GM18499 (cell line): ENCODE data around the gene USP40.
"Not testable (repeated sequence)": the region's sequence is repeated elsewhere in the genome, so short reads cannot be mapped to it uniquely, and the experiment has no call there.

Experiments used
- ATAC-seq: cut with Tn5 transposase; IDR thresholded peaks from one replicate; pipeline ENCODE4 v1.9.1; 2021; ENCODE audit warnings: moderate number of reproducible peaks; ENCODE audit not compliant: insufficient read depth, unreplicated experiment

The USP40 gene, protein sequence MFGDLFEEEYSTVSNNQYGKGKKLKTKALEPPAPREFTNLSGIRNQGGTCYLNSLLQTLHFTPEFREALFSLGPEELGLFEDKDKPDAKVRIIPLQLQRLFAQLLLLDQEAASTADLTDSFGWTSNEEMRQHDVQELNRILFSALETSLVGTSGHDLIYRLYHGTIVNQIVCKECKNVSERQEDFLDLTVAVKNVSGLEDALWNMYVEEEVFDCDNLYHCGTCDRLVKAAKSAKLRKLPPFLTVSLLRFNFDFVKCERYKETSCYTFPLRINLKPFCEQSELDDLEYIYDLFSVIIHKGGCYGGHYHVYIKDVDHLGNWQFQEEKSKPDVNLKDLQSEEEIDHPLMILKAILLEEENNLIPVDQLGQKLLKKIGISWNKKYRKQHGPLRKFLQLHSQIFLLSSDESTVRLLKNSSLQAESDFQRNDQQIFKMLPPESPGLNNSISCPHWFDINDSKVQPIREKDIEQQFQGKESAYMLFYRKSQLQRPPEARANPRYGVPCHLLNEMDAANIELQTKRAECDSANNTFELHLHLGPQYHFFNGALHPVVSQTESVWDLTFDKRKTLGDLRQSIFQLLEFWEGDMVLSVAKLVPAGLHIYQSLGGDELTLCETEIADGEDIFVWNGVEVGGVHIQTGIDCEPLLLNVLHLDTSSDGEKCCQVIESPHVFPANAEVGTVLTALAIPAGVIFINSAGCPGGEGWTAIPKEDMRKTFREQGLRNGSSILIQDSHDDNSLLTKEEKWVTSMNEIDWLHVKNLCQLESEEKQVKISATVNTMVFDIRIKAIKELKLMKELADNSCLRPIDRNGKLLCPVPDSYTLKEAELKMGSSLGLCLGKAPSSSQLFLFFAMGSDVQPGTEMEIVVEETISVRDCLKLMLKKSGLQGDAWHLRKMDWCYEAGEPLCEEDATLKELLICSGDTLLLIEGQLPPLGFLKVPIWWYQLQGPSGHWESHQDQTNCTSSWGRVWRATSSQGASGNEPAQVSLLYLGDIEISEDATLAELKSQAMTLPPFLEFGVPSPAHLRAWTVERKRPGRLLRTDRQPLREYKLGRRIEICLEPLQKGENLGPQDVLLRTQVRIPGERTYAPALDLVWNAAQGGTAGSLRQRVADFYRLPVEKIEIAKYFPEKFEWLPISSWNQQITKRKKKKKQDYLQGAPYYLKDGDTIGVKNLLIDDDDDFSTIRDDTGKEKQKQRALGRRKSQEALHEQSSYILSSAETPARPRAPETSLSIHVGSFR

DNA sequence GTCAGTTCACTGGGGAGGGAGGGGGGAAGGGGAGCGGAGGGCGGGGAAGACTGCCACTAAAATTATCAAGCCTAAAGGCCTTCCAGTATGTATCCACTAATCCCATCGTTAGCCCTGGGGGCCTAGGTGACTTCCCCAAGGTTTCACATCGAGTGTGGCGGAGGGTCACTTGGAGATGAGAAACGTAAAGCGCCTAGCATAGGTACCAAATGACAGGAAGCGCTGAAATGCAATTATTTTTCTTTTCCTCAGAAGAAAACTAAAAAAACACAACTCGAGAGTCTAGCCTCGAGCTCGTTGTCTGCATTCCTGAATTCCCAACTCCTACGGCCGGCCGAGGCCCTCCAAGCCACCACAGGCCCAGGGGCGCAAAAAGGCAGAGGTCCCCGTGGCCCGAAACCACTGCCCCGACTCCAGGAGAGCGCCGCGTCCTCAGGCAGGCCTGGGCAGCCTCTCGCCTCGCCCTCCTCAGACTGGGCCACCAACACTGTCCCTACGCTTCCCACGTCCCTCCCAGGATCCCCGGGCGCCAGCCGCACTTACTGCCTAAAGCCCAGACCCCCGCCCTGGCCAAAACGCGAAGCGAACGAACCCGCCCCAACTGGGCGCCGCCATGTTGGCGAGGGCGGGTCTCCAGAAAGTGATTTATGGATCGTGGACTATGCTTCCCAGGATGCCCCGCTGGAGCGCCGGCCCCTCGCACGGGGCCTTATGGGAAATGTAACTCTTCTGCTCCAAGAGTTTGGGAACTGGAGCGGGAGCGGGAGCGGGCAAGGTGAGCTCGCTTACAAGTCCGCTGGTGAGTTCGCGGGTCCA, at the start of gene USP40:
USP40 (minus strand) TSS at position 642 of the 816 bp plus-strand sequence. CDS start 1,228 bp downstream, outside the sequence.
- no peak for ATAC-seq

DNA sequence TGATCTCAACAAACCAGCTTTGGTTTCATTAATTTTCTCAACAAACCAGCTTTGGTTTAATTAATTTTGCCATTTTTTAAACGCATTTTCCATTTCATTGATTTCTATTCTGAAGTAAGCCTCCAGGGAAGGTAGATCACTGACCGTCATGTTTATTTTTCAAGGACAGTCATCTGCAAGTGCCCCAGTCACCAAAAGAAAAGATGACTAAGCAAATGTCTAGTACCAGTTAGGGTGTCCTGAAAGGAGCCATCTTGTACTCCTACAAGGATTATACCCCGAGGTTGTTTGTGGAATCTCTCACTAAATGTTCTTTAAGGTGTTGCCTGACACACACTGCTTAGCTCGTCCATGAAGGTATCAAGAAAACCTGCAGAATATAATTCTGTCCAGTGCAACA, 44.7 kb upstream of the USP40 start:
- no peak for ATAC-seq

DNA sequence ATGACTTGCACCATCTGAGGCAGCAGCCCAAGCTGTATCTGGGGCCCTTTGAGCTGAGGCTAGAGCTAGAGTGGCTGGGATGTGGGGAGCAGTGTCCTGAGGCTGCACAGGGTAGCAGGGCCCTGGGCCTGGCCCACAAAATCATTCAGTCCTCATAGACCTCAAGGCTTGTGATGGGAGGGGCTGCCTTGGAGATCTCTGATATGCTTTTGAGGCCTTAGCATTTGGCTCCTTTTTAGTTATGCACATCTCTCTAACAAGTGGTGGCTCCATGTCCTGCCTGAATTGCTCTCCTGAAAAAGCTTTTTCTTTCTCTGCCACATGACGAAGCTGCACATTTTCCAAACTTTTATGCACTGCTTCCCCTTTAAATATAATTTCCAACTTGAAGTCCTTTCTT, 39.1 kb upstream of the USP40 start:
- no peak for ATAC-seq

DNA sequence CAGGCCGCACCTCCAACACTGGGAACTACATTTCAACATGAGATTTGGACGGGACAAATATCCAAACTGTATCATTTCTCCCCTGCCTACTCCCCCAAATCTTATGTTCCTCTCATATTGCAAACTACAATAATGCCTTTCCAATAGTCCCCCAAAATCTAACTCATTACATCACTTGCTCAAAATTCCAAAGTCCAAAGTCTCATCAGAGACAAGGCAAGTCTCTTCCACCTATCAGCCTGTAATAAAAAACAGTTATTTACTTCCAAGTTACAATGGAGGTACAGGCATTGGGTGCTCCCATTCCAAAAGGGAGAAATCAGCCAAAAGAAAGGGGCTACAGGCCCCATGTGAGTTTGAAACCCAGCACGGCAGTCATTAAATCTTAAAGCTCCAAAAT, 38.2 kb upstream of the USP40 start:
- ATAC-seq = no peak

DNA sequence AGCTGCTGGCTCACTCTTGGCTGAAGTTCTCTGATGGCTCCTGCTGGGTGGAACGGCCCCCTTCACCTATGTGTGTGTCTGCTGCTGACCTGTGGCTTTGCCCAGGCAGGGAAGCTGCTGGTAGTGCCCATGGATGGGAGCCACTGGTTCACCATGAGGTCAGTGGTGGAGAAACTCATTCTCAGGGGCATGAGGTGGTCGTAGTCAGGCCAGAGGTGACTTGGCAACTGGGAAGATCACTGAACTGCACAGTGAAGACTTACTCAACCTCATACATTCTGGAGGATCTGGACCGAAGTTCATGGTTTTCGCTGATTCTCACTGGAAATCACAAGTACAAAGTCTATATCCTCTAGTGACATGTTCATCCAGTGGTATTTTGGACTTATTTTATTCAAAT, 36.9 kb upstream of the USP40 start:
- ATAC-seq = no peak

DNA sequence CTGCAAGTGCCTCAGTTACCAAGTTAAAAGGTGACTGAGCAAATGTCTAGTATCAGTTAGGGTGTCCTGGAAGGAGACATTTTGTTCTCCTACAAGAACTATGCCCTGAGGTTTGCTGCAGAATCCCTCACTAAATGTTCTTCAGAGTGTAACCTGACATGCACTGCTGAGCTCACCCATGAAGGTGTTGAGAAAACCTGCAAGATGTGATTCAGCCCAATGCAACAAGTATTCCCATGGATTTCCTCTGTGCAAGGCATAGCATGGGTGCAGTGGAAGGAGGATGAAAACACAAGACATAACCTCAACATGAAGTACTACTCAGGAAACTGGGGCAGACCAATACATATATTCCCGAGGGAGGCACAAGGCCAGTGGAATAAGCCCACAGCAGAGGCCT, 35.5 kb upstream of the USP40 start:
- ATAC-seq = no peak

DNA sequence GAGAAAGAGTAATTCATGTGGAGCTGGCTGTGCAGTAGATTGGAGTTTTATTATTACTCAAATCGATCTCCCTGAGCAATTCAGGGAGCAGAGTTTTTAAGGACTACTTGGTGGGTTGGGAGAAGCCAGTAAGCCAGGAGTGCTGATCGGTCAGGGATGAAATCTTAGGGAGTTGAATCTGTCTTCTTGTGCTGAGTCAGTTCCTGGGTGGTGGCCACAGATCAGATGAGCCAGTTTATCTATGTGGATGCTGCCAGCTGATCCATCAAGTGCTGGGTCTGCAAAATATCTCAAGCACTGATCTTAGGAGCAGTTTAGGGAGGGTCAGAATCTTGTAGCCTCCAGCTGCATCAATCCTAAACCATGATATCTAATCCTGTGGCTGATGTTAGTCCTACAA, 33.8 kb upstream of the USP40 start:
- no peak for ATAC-seq

DNA sequence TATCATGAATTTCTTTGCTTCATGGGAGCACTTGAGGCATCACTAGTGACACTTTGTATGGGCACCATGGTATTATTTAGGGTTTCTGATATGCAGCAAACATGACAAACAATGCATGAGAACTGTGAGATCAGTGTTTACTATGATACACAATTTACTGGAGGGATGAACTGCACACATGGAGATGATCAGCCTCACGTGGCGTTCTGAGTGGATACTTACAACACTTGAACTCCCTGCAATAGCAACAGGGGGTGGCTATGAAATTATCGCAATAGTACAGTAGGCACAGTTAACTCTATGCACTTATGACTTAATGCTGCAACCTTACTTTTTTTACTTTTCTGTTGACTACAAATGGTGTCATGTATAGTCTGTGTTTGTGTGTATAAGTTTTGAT, 32.4 kb upstream of the USP40 start:
- ATAC-seq = no peak

DNA sequence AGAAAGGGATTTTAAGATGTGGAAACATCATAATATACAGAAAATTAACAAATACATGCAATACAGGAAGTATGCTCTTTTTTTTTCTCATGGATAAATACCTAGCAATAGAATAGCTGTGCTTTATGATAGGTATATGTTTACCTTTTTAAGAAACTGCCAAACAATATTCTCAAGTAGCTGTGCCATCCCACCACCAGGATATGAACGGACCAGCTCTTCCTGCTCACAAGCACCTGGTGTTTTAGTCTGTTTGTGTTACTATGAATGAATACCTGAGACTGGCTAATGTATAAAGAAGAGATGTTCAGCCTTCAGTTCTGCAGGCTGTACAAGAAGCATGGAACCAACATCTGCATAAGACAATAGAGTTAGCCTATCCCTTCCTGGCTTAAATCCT, 30.9 kb upstream of the USP40 start:
- ATAC-seq = no peak

DNA sequence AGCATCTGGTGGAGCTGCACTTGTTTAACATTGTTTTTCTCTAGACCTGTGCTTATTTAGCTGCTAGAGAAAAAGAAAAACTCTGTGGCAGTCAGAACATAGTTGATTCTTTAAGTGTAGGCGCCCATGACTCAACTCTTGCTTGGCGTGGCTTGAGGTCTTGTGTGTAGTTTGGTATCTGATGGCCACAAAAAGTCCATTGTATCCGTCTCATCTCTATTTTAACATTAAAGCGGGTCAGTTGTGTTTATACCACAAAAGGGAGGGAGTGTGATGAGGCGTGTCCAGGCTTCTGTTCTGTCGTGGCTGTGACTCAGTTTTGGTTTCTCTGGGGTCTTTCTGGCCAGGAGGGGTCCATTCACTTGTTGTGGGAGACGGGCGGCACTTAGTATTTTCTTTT, 26.6 kb upstream of the USP40 start:
- ATAC-seq = no peak

DNA sequence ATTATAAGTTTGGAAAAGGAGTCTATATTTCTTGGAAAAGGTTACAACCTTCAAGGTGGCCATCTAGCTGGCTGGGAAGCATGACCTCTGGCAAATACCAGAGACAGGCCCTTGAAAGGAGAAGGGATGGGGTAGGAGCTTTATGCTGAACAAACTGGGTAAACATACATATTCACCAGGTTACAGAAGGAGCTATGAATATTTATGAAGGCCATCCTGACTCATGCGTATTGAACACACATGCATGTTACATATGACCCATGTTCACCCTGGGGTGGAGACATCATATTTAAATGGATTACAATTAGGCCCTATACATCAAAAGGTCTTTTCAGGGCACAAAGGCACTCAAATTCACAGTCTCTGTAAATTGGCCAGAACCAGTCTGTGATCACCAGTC, 26.1 kb upstream of the USP40 start:
- not testable (repeated sequence) for ATAC-seq

DNA sequence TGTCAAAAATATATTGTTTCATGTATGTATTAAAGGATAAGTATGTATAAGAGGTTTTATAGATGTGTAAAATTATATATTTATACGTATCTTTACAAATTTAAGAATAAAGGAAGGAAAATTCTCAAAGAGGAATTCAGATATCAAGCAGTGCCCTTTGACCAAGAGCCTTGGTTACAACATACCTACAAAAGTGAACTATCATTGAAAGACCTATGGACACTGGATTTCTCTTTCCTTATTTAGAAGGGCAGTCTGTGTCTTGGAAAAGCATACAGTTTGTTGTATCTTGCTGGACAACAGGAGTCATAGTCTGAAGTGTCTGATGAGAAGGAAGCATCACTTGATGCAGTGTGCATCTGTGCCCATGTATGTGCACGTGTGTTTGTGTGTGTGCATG, 21.8 kb upstream of the USP40 start:
- no peak for ATAC-seq

DNA sequence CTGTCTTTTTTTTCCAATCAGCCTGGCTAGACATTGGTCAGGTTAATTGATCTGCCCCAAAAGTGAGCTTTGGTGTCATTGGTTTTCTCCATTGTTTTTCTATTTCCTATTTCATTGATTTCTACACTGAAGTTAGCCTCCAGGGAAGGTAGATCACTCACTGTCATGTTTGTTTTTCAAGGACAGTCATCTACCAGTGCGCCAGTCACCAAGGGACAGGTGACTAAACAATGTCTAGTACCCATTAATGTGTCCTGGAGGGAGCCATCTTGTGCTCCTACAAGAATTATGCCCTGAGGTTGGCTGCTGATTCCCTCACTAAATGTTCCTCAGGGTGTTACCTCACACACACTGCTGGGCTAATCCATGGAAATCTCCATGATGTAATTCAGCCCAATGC, 17.6 kb upstream of the USP40 start:
- ATAC-seq = no peak

DNA sequence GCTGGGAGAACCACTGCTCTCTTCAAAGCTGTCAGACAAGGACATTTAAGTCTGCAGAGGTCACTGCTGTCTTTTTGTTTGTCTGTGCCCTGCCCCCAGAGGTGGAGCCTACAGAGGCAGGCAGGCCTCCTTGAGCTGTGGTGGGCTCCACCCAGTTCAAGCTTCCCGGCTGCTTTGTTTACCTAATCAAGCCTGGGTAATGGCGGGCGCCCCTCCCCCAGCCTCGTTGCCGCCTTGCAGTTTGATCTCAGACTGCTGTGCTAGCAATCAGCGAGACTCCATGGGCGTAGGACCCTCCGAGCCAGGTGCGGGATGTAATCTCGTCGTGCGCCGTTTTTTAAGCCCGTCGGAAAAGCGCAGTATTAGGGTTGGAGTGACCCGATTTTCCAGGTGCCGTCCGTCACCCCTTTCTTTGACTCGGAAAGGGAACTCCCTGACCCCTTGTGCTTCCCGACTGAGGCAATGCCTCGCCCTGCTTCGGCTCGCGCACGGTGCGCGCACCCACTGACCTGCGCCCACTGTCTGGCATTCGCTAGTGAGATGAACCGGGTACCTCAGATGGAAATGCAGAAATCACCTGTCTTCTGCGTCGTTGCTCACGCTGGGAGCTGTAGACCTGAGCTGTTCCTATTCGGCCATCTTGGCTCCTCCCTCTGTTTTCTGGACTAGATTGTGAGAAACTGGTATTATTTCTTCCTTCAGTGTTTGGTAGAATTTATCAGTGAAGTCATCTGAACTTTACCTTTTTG, 16.8 kb upstream of the USP40 start:
- not testable (repeated sequence) for ATAC-seq

DNA sequence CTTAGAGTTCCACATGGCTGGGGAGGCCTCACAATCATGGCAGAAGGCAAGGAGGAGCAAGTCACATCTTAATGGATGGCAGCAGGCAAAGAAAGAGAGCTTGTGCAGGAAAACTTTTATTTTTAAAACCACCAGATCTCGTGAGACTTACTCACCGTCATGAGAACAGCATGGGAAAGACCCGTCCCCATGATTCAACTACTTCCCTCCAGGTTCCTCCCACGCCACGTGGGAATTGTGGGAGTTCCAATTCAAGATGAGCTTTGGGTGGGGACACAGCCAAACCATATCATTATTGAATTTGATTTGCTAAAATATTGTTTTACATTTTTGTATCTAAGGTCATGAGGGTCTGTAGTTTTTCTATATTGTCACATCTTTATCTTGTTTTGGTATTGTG, 10.8 kb upstream of the USP40 start:
- not testable (repeated sequence) for ATAC-seq

DNA sequence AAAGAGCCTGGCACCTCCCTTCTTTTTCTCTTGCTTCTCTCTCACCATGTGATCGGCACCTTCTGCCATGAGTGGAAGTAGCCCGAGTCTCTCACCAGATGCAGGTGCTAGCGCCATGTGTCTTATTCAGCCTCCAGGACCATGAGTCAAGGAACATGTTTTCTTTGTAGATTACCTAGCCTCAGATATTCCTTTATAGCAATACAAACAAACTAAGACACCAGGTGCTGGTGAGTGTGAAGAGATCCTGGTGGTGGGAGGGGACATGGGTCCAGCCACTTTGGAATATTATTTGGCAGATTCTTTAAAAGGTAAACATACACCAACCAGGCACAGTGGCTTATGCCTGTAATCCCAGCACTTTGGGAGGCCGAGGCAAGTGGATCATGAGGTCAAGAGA, 5.9 kb upstream of the USP40 start:
- ATAC-seq = no peak

DNA sequence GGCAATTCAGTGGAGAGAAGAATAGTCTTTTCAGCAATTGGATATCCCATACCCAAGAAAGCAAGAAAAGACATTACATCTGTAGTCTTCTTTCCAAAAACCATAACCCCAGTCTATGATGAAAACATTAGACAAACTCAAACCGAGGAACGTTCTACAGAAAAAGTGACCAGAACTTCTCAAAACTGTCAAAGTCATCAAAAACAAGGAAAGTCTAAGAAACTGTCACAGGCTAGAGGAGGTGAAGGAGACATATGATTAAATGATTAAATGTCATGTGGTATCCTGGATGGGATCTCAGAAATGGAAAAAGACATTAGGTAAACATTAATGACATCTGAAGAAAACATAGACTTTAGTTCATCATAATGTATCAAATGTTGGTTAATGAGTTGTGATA, 4.9 kb upstream of the USP40 start:
- no peak for ATAC-seq

DNA sequence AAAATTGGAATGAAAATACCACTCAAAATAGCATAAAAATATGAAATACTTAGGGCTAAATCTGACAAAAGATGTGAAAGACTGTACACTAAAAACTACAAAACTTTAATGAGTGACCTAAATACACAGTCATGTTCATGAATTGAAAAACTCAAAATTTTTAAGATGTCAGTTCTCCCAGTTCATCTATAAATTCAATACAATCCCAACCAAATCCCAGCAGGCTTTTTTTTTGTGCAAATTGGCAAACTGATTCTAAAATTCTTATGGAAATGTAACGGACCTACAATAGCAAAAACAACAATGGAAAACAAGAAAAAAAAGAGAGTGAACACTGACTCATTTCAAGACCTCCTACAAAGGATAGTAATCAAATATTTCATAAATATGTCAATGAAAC, 4.4 kb upstream of the USP40 start:
- ATAC-seq = no peak

DNA sequence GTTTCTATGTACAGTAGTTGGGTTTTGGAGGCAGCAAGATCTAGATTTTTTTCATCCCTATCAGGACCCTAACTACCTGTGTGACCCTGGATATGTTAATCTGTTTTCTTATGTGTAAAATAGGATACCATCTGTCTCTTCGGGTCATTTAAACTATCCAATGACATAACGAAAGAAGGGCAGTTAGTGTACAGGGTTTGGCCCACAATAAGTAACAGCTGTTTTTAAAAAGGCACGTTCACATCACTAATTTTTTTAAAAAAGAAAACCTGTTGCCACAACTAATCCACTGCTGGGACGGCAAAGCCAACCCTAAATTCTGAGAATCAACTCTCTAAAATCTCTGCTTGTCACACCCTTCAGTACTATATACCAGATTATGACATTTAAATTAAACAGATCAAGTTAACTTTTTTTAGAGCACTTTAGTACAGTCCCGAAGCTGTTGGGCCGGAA, 869 bp downstream of the USP40 start:
- ATAC-seq = no peak
